Measurements from ENCODE around the gene KLHL29.

Gene KLHL29

DNA sequence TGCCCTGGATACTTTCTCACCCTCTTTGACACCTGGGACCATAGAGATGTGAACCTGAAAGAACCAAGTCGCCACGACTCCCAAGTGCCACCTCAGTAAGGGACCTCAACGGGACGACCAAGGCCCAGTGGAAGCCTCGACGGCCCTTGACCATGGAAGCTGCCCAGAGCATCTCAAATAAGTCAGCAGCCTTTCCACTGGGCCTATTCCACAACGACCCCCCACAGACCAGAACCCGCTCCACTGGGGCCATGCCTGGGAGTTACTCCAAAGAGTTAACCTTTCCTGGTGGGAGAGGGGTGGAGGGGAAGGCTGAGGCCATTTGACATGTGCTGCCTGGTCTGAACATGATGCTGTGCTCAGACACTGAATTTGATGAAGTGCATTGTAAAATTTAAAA lies 146.9 kb downstream of the KLHL29 start:
- no peak for DNase-seq (ENCODE audit: low spot score)

GRCh38 chr2:23532391-23533337 lies 147.7 kb downstream of the KLHL29 start:
- DNase-seq (ENCODE audit: low spot score), result no peak

DNA sequence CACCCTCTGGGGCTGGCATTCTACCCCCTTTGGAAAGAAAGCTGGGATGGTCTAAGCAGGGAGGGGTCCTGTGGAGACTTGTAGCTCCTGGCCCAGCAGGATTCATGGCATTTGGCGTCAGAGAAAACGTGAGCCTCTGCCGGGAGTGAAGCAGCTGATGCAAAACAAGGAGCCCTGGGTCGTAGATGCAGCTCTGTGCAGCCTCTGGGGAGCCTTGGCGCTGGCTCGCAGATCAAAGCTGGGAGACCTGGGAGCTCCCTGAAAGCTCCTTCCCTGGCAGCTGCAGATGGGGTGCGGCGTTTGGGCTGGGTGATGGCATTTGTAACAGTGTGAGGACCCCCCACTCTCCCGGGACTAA lies 148.3 kb downstream of the KLHL29 start:
- no peak for DNase-seq (ENCODE audit: low spot score)

GRCh38 chr2:23534771-23535170 lies 149.8 kb downstream of the KLHL29 start:
- no peak for DNase-seq (ENCODE audit: low spot score)

- no peak for DNase-seq (ENCODE audit: low spot score)
These were observed 151.3 kb downstream of the KLHL29 start for GRCh38 chr2:23536326-23536725.

DNA sequence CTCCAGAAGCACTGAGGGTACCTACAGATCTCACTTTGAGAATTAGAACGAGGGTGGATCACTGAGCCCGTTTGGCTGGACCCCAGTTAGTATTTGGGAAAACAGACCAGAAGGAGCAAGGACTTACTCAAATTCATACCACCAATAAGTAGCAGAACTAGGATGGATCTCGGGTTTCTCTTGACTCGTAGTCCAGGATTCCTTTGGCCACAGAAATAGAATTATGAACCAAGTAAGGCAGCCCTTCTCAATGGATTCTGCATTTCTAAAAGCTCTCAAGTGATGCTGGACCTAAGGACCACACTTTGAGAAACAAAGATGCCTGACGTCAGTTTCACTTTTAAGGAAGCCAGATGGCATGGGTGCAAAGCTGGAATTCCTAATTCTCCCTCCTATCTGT lies 153.0 kb downstream of the KLHL29 start:
- DNase-seq (ENCODE audit: low spot score), result no peak

- no peak for DNase-seq (ENCODE audit: low spot score)
These were observed 153.6 kb downstream of the KLHL29 start for GRCh38 chr2:23538566-23538965.

DNA sequence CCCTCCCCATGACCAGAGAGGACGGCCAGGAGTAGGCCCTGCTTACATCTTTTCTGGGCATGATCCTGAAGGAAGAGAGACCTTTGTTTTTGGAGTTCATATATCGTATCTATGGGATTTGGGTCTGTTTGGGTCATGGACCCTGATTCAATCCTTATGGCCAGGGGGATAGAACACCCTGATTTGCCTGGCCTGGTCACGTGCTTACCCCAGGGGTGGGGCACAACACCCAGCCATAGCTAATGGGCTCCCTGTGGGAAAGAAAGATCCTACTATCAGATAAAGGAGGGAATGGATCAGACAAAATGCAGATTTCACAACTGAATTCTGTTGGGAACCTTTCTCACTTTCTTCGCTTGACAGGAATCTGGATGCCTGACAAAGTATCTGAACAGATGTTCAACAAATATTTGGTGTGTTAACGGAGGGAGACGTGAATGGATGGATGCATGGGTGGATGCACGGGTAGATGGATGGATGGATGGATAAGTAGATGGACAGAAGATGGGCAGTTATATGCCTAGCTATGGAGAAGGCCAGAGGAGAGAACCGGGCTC lies 155.9 kb downstream of the KLHL29 start:
- DNase-seq (ENCODE audit: low spot score), result no peak

DNA sequence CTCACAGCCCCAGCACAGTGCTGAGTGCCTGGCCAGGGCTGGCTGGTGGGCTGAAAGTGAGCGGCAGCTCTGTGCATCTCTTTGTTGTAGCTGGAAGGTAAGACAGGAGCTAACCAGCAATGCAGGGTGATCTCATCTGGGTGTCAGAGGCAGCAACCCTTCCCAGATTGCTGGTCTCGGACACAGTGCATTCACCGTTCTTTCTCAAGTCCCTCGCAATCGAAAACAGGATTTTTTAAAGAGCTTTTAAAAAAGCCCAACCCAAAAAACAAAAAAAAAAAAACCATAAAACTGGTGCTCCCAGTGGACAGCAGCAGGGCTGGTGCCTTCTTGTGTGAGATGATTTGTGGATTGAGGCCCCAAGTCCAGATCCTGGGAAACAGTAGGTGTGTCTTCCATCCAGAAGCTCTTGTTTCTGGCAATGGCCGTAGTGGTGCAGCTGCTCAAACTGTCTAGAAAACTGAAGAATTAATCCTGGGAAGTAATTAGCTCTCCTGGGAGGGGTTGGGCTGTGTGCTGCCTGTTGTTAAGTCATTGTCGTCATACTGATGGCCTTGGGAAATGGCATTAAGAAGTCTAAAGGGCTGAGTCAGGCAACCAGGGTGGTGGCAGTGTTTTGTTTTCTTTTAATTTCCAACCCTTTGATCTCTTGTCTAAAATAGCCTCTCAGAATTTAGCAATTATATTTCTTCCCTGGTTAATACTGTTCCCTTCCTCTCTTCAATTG lies 156.7 kb downstream of the KLHL29 start:
- no peak for DNase-seq (ENCODE audit: low spot score)

DNA sequence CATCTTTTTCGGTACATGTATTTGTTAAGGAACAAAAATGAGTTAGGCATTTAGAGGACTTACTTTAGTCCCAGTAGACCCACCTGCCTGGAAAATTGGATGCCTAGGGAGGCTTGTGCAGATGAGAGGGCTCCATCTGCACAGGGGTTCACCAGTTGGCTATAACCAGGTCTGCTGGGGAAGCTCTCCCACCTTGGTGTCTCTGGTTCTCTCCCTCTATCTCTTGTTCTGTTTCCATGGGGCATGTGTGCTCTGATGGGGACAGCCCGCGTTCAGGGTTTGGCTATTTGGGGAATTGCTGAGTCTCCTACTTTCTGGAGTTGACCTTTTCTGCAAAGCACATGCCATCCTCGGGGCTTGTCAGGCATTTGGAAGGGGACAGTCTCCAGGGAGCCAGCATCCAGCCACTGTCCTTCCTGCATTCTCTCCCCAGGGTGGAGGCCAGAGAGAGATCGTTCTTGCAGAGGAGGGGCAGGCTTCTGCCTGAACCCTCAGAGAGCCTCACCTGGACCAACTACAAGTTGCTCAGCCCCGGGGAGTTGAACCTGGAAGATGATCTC lies 157.3 kb downstream of the KLHL29 start:
- DNase-seq (ENCODE audit: low spot score), result no peak

DNA sequence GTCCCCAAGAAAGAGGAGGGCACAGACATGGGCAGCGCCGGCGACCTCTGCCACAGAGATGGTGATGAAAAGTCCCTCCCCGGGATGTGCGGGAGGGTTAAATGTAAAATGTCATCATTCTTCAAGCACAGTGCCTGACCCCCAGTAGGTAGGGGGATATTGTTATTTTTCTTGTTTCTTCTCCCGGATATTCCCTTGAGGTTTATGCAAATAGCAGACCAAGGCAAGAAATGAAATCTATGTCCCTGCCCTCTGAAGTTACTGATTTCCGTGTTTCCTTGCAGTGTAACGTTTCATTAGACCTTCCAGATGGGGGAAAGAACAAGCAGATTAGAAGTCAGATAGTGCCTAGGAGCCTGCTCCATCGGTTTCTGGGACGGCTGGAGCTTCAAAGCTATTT lies 158.3 kb downstream of the KLHL29 start:
- DNase-seq (ENCODE audit: low spot score), result no peak

DNA sequence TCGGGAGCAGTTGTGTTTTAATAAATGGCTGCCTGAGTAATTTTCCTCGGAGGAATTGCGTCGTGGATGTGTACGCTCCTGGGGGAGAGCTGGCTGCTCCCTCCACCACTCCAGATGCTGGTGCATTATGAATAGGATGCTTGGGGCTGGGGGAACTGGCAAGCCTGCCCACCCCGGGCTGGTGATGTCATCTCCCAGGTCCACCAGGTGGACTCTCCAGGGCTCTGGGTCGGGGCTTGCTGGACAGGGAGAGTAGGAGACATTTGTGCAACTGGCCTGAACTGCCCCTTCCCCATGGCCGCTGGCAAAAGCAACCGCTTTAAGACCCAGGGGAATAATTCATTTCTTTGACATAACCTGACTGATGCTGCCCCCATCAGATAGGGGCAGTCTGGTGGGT lies 158.7 kb downstream of the KLHL29 start:
- DNase-seq (ENCODE audit: low spot score), result no peak

- DNase-seq (ENCODE audit: low spot score), result no peak
These were observed 159.8 kb downstream of the KLHL29 start for GRCh38 chr2:23544589-23545295.

- no peak for DNase-seq (ENCODE audit: low spot score)
These were observed 160.4 kb downstream of the KLHL29 start for GRCh38 chr2:23545396-23545795.

- DNase-seq (ENCODE audit: low spot score), result no peak
These were observed 160.8 kb downstream of the KLHL29 start for GRCh38 chr2:23545811-23546210.

DNA sequence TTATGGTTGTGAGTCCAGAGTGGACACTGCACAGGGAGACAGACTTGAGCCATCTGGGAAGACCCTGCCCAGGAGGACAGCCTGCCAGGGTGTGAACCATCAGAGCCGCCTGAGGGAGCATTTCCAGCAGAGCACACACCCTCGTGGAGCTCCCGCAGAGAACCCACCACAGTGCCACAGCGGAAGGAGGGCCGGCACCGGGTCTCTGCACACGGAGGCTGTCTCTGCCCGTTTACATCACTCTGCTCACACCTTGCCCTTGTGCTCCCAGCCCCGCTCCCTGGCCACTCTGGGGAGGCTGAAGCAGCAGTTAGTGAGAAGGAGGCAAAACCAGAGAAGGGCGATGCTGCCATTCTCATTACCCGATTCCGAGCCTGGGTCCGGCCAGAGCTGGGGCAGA lies 161.9 kb downstream of the KLHL29 start:
- DNase-seq (ENCODE audit: low spot score), result no peak

DNA sequence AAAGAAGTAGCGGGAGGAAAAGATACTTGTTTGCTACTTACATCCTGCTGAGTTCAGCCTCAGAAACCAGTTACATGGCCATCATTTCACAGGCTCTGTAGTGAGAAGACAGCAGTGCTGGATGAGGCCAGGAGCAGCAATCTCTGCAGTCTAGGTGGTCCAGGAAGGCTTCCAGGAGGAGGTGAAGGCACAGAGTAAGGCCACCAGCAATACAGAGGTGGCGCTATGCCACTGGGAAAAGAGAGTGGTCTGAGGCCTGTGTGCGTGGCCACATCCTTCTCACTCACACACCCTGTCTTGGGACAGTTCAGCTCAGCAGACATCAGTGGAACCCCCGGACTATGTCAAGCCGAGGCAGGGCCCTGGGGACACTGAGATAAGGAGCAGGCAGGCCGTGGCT lies 162.7 kb downstream of the KLHL29 start:
- DNase-seq (ENCODE audit: low spot score), result no peak

DNA sequence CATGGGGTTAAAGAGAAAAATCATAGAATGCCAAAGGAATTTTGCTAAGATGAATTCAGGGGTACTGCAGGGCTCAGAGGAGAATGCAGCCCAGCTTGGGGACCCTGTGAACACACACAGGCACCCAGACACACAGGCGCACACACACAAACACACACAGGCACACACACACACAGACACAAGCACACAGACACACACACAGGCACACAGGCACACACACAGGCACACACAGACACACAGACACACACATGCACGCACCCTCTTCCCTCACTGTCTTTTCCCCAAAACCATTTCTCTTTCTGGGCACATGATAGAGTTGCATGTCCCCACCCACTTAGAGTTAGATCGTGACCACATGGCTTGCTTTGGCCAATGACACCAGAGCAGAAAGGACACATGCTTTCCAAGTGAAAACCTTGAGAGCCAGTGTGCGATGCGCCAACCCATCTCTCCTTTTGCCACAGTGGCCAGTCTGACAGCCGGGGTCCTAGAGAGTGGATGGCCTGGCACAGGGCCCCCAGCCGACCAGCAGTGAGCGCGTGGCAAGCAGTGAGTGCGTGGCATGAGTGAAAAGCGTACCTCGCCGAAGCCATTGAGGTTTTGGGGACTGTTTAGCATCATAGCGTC lies 163.3 kb downstream of the KLHL29 start:
- no peak for DNase-seq (ENCODE audit: low spot score)

DNA sequence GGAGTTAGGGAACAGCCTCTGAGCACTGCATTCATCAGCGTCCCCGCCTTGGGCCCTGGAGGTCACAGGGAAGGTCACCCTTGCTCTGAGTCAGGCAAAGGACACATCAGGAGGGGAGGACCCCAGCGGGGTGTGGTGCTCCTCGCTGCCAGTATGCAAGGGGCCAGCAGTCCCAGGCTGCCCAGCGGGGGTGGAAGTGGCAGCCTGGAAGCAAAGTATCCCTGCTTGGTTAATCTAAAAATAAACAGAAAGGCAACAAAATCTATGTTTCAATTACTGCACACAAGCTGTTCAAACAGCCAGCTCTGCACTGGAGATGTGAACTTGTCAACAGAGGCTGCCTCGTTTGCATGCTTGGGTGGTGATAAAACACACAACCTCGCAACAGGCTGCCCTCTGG lies 164.1 kb downstream of the KLHL29 start:
- no peak for DNase-seq (ENCODE audit: low spot score)

- DNase-seq (ENCODE audit: low spot score), result no peak
These were observed 165.0 kb downstream of the KLHL29 start for GRCh38 chr2:23549821-23550530.

GRCh38 chr2:23550553-23550952 lies 165.6 kb downstream of the KLHL29 start:
- no peak for DNase-seq (ENCODE audit: low spot score)

Data from AG08396 (cell line).